Measurements from ENCODE around the gene PROB1. TPM values are rescaled to one million over a fixed set of nuclear protein-coding genes. Genes with fewer than 3 reads are reported as not detected.
"Not testable (repeated sequence)": the region's sequence is repeated elsewhere in the genome, so short reads cannot be mapped to it uniquely, and the experiment has no call there.

Gene PROB1
- total RNA-seq, 1 donor from 2014 or later = 7.3 TPM

- DNase-seq (ENCODE audit: low read depth in 2 of 2) = no peak
Measured at GRCh38 chr5:139378101-139378825, 16.6 kb downstream of the PROB1 start.

- no peak for DNase-seq (ENCODE audit: low read depth in 2 of 2)
Measured at GRCh38 chr5:139377226-139377625, 17.7 kb downstream of the PROB1 start.

- no peak for DNase-seq (ENCODE audit: low read depth in 2 of 2)
Measured at GRCh38 chr5:139376364-139376763, 18.5 kb downstream of the PROB1 start.

GRCh38 chr5:139374909-139375308 is 20.0 kb downstream of the PROB1 start:
- DNase-seq (ENCODE audit: low read depth in 2 of 2) = no peak

GRCh38 chr5:139371482-139372435 is 23.1 kb downstream of the PROB1 start:
- DNase-seq (ENCODE audit: low read depth in 2 of 2) = no peak

- no peak for DNase-seq (ENCODE audit: low read depth in 2 of 2)
Measured at GRCh38 chr5:139369181-139369580, 25.7 kb downstream of the PROB1 start.

GRCh38 chr5:139368613-139369012 is 26.3 kb downstream of the PROB1 start:
- DNase-seq (ENCODE audit: low read depth in 2 of 2) = no peak

- DNase-seq (ENCODE audit: low read depth in 2 of 2) = no peak
Measured at GRCh38 chr5:139364466-139364865, 30.4 kb downstream of the PROB1 start.

- no peak for DNase-seq (ENCODE audit: low read depth in 2 of 2)
Measured at GRCh38 chr5:139363937-139364336, 31.0 kb downstream of the PROB1 start.

- DNase-seq (ENCODE audit: low read depth in 2 of 2) = no peak
Measured at GRCh38 chr5:139361835-139362429, 33.0 kb downstream of the PROB1 start.

GRCh38 chr5:139360384-139360783 is 34.5 kb downstream of the PROB1 start:
- DNase-seq (ENCODE audit: low read depth in 2 of 2) = no peak

GRCh38 chr5:139358064-139358463 is 36.8 kb downstream of the PROB1 start:
- DNase-seq (ENCODE audit: low read depth in 2 of 2) = no peak

- DNase-seq (ENCODE audit: low read depth in 2 of 2) = not testable (repeated sequence)
Measured at GRCh38 chr5:139355900-139356299, 39.0 kb downstream of the PROB1 start.

GRCh38 chr5:139354186-139354585 is 40.7 kb downstream of the PROB1 start:
- DNase-seq (ENCODE audit: low read depth in 2 of 2) = no peak

- DNase-seq (ENCODE audit: low read depth in 2 of 2) = not testable (repeated sequence)
Measured at GRCh38 chr5:139347863-139348262, 47.0 kb downstream of the PROB1 start.

- not testable (repeated sequence) for DNase-seq (ENCODE audit: low read depth in 2 of 2)
Measured at GRCh38 chr5:139345442-139345841, 49.5 kb downstream of the PROB1 start.

GRCh38 chr5:139344177-139344576 is 50.7 kb downstream of the PROB1 start:
- no peak for DNase-seq (ENCODE audit: low read depth in 2 of 2)

GRCh38 chr5:139343476-139343875 is 51.4 kb downstream of the PROB1 start:
- no peak for DNase-seq (ENCODE audit: low read depth in 2 of 2)

- no peak for DNase-seq (ENCODE audit: low read depth in 2 of 2)
Measured at GRCh38 chr5:139342423-139342723, 52.5 kb downstream of the PROB1 start.

GRCh38 chr5:139341689-139342422 is 53.0 kb downstream of the PROB1 start, which contains the start of gene PAIP2:
TSS of gene PAIP2 (plus strand) at chr5:139341854. CDS start at chr5:139363785, 21,931 bp downstream.
- peak; percentile 99 for DNase-seq (ENCODE audit: low read depth in 2 of 2)

- peak in 1 of 2 donors; percentile 7 for DNase-seq (ENCODE audit: low read depth in 2 of 2)
Measured at GRCh38 chr5:139341187-139341688, 53.7 kb downstream of the PROB1 start.
